GM19238 (cell line): Measurements from ENCODE around the gene ATP13A4.
"Not testable (repeated sequence)": the region's sequence is repeated elsewhere in the genome, so short reads cannot be mapped to it uniquely, and the experiment has no call there.

Experiments used
- DNase-seq: peaks from one replicate; pipeline ENCODE4 v3.0.0; 2011; ENCODE audit warnings: low spot score; ENCODE audit not compliant: insufficient read length

The ATP13A4 gene

DNA sequence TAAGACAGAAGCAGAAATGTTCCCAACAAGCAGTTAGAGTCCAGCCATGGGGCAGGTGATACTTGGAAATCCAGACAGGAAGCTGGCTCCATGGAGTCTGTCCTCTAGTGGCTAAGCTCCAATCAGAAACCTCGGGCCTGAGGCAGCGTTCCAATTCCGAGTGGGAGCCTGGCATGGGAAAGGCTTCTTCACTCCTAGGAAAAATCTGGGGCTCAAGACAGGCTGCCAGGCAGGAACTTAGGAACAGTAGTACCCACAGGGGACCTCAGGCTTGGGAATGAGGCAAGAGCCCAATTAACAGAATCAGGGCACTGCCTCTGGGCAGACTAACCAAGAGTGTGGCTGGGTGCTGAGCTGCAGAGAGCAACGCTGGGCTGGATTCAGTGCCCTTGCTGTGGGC lies 6.2 kb upstream of the ATP13A4 start:
- DNase-seq, result no peak

DNA sequence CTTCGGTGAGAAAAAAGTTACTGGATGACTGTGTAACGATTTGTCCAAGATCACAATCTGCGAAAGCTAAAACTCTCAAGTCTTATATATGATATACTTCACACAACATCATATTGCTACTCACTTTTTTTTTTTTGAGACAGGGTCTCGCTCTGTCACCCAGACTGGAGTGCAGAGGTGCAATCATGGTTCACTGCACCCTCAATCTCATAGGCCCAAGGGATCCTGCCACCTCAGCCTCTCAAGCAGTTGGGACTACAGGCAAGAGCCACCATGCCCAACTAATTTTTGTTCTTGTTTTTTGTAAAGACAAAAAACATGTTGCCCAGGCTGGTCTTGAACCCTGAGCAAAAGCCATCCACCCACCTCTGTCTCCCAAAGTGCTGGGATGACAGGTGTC lies 5.4 kb upstream of the ATP13A4 start:
- no peak for DNase-seq

DNA sequence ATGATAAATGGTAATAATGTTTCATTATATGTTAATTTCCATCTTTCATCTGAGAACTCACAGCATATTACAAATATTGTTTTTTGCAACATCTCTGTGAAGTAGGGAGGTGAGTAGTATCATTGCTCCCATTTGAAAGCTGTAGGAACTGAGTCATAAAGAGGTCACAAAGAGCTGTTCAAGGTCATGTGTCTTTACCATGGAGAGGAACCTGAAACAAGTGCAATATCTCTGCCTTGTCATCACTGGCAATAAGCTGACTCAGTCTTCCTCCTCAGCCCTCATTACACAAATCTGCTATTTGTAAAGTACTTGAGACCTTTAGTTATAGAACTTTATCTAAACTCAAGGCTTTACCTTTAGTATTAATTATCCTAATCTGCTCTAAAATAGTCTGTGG lies 4.4 kb upstream of the ATP13A4 start:
- no peak for DNase-seq

DNA sequence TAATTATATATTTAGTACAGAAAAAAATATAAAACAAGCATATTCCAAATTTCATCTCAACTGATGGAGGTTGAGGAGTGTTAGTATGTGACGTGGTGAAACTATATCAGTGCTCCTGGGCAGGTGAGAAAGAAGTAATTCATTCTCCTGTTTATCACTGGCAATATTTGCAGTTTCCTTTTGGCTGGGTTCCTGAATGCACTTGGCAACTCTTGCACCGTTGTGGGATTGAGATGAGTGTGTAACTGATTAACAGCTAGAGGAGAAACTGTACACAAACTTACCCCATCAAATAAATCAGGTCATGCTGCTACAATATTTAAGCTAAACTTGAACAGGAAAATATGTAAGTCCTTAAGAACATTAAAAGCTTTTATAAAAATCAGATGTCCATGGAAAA lies 2.1 kb upstream of the ATP13A4 start:
- DNase-seq, result no peak

DNA sequence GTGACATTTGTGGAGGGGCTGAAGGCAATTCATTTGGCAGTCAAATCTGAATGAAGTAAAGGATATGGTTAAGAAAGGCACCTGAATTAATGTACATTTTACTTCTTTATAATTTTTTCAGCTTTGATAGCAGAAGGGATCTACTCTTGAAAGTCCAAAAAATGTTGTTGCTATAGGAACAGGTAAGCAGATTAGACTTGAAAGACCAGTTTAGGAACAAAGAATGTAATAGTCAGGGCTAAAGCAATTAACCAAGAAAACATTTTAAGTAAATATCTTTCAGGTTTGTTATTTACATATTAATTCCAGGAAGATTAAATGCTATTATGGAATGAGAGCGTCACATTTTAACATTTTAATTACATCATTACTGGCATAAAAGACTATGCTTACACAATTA lies 1.1 kb downstream of the ATP13A4 start:
- no peak for DNase-seq

DNA sequence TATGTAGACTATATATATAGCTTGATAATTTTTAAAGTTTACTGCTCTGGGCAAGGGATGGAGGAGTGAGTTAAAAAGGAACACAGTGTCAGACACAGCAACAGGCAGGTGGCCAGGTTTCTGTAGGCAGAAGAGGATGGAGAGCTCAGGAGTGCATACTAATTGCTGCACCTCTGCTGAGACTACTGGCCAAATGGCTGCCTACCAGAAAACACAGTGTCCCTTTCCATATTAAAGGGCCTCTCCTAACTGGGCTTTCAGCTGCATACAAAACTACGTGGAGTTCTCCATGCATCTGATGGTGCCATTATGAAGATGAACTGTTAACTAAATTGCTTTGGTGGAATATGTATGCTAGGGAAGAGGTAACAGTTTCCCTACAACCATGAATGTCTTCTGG lies 1.8 kb downstream of the ATP13A4 start:
- DNase-seq, result no peak

DNA sequence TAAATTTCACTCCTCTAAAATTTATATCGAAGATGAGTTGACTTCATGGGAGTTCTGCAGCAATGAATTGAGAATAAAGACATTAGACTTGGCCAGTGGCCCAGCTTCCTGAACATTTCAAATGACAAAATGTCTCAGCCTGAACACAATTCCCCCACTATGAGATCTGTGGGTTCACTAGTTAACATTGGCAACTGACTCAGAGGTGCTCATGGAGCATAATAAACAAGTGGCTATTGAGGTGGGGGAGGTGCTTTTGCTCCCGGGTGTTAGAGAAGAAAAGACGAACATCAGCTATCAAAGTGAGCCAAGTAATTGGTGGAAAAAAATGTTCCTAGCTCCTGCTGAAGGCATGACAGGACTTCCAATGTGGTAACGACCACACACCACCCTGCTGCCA lies 6.3 kb downstream of the ATP13A4 start:
- no peak for DNase-seq

DNA sequence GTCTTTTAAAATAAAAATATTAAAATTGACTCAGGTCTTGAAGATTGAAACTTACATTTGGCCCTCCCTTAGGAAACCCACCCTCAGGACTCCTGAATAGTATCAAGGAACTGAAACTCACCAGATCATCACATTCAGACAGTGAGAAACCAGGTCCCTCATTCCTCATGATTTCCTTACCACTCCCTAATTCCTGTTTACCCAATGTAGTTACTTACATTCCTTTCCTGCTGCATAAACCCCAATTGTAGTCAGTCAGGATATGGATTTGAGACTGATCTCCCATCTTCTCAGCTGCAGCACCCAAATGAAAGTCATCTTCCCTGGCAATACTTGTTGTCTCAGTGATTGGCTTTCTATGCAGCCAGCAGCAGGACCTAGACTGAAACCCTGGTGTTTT lies 8.6 kb downstream of the ATP13A4 start:
- DNase-seq, result no peak

DNA sequence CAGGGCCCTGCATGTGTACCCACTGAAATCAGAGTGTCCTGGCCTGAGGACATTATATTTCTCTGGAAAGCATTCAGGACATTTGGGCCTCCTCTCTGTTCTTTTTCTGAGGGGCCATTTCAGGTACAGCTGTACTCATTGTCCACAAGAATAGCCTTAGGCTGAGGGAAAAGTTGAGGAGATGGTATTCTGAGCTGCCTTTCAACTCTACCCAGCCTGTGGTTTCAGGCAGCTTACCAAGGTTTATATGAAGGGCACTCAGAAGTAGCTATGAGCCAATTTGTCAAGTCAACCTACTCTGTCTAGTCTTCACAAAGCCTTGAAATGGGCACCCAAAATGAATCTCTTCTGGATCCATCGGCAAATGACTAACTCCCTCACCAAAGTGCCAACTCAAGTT lies 9.4 kb downstream of the ATP13A4 start:
- no peak for DNase-seq

DNA sequence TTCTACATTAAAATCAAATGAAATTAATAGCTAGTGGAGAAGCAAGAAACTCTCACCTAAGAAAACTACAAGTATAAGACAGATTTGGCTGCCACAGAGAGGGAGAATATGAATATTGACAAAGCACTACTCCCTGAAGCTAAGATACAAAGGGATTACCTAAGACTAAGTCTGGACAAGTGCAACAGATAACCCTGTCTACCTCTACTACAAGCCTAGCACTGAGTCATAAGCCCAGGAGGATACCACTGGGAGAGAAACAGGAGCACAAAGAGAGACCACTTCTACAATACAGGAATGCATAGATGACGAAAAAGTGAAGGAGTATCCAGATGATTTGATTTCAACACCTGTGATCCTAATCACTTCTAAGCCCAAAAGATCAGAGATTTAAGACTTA lies 10.4 kb downstream of the ATP13A4 start:
- no peak for DNase-seq

DNA sequence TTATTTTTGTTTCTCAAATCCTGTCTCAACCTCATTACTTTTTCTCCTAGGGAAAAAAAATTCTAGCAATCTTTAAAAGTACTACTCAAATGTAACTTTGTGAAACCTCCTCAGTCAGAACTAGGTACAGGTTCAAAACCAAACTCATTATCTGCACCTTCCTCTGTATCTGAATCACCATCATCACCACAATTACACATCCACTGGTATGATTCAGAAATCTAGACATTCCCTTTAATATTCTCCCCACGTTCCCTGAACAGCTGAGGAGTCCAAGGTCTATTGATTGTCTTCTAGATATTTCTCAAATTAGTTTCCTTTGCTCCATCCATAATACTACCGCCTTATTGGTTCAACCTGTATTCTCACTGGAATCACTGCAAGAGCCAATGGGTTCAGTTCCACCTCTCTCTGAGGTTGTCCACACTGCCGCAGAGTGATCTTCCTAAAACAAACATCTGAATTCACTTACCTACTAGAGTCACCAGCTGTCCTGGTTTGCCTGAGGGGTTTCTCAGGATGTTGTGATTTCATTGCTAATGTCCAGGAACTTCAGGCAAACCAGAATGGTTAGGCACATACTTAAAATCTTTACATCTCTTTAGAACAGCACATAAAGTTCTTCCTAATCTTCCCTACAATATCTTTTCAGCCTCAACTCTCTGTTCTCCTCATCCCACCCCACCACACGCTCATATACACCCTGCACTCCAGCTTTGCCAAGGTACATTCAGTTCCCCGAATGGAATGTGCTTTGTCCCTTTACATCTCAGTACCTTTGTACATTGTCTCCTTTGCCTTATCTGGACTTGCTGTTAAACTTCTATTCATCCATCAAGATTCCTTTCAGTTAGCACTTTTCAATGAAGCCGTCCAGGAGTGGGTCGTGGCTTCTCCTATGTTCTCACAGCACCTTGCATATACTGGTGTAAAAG lies 24.2 kb downstream of the ATP13A4 start:
- no peak for DNase-seq

DNA sequence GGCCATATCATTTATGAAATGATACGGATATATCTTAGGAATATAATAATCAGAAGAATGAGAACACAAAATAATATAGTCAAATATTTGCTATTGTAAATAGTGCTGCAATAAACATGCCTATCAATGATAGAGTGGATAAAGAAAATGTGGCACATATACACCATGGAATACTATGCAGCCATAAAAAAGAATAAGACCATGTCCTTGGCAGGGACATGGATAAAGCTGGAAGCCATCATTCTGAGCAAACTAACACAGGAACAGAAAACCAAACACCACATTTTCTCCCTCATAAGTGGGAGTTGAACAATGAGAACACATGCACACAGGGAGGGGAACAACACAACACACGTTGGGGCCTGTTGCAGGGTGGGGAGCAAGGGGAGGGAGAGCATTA lies 28.6 kb downstream of the ATP13A4 start:
- not testable (repeated sequence) for DNase-seq

DNA sequence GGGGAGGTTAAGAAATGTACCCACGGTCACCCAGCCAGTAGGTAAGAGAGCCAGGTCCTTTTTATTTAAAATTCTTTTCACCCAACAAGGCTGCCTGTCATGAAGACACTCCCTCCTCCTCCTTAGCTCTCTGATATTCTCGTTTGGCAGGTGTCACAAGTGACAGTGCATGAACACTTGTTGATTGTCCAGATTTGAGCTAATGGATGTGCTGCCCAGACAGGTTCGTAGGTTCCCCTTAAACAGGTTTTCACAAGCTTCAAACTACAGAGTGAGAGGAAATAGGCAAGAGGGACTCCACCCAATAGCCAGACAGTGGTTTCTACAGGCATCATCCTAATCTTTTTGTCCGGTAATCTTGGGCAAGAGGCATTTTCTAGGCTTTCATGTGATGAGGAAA lies 32.2 kb downstream of the ATP13A4 start:
- no peak for DNase-seq

DNA sequence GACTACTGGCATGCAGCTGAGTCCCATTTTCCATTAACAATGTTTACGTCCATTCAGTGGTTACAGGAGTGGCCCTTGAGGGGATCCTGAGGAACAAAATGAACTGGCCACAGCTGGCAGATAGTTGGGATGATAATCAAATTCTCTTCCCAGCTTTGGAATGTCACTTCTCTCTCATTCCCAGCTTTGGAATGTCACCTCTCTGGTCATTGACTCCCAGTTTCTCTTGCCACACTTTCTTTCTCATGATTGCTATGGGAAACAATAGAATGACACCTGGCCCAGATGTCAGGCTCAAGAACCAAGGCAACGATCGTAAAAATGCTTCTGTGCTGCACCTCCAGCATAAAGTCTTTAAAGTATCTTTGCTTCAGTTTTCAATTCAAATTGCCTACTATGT lies 34.0 kb downstream of the ATP13A4 start:
- DNase-seq, result no peak

DNA sequence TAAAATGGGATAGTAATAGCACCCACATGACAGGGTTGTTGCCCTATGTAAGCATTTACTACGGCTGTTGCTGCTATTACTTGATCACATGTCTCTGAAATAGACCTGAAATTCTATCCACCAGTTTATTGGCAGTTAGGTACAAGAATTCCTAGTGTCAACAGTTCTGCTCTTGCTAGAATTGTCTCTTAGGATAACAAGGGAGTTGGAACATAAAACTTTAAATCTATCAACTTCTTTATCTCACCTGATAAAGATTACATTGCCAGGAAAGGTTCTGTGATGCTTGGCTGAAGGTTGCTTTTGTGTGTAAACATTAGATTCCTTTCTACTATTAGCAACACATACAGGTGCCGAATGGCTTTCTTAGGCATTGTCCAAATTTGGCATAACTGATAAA lies 38.7 kb downstream of the ATP13A4 start:
- no peak for DNase-seq

DNA sequence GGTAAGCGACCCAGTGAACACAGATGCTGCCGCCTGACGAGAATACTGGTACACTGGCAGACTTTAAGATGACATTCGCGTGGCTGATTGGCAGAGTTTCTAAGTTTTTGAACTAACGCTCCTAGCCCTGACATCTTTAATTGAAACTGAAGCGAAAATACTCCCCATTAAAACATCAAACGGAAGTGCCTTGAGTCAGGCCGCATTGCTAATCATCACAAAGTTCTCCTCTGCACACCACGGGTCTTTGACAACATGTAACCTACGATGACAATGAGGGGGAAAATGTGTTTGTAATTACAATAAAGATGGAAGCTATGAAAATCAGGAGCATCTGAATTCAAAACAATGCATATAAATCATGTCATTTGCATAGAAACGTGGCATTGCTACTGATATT lies 44.5 kb downstream of the ATP13A4 start:
- DNase-seq, result no peak

DNA sequence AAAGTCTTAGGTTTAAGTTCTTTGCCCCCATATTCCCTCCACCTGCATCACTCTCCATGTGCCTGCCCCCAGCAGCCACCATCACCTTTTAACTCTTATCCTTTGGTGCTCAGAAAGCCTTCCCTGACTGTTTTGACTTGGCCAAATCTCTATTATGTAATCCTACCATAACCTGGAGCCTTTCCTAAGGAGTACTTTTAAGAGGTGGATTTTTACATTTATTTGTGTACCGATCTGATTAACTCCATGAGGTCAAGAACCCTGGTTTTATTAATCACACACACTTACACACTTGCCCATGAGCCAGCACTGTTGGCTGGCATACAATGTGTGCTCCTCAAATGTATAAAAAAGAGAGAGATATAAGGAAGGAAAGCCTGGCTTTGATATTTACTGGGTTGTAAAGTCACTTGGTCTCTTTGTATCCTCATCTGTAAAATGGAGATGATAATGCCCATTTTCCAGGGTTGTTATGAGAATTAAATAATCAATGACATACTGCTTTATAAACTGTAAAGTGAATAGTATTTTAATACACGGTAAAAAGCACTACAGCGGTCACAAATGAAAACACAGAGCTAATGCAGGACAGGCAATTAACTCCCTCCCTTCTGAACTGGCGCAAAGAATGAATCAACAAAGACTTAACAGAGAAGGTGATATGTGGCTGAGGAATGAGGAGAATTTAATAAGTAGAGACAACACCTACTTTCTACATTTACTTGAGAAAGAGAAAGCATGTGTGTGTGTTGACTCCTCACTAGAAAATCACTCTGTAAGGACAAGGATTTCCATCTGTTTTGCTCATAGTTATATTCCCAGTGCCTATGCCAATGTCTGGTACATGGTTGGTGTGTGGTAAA lies 45.4 kb downstream of the ATP13A4 start:
- no peak for DNase-seq

DNA sequence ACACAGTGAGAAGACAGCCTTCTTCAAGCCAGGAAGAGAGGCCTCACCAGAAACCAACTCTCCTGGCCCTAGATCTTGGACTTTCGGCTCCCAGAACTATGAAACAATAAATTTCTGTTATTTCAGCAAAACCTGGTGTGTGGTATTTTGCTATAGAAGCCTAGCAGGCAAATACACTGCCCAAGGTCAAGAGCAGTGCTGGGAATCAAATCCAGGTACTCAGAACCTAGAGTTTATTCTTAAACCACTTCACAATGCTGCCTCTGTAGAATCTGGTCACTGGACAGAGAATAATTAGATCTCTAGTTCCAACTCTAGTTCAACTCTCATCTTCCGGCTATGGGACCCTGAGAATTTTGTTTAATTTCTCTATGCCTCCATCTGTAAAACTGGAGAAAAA lies 46.6 kb downstream of the ATP13A4 start:
- no peak for DNase-seq

DNA sequence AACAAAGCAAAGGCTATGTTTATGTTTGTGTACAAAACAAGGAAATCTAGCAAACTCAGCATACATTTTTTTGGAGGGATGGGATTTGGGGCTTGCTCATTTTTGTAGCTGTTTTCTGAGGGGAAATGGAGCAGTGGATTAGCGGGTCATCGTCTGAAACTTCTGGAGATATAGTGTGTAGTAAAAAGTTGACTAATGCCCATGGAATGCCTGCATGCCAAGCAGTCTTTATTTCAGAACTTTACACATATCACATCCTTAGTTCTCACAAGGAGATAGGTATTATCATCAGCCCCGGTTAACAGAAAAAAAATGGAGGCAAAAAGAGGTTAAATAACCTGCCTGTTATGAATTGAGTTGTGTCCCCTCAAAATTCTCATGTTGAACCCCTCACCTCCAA lies 47.1 kb downstream of the ATP13A4 start:
- no peak for DNase-seq

DNA sequence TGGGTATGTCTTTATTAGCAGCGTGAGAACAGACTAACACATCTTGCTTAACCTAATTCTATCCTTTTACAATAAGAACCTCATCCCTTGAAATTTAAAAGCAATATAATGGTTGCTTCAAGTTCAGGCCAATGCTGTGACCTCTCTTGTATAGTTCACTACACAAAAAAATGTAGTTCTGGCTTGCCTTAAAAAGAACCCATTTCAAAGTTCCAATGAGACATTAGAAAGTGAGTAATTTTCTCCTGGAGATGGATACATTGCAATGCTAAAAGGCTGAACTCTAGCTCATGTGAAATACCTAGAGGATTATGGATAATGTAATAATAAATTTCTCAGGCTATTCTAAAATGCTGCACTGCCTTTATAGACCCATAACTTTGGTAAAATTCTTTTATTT lies 47.8 kb downstream of the ATP13A4 start:
- no peak for DNase-seq

DNA sequence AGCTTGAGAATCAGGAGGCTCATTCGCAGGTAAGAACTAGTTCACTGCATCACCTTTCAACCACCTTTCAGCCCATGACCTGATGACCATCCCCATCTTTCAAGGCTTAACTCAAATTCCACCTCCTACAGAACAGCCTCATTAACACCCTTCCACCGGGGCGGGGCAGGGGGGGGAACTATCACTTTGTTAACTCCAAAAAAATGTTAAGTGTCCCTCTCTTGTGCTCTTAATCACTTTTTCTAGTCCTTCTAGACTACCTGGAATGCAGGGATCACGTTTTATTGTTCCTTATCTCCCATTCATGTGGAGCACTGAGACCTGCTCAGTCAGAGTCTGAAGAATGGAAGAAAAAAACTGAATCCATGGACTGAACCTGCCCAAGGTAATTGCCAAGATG lies 51.8 kb downstream of the ATP13A4 start:
- no peak for DNase-seq

DNA sequence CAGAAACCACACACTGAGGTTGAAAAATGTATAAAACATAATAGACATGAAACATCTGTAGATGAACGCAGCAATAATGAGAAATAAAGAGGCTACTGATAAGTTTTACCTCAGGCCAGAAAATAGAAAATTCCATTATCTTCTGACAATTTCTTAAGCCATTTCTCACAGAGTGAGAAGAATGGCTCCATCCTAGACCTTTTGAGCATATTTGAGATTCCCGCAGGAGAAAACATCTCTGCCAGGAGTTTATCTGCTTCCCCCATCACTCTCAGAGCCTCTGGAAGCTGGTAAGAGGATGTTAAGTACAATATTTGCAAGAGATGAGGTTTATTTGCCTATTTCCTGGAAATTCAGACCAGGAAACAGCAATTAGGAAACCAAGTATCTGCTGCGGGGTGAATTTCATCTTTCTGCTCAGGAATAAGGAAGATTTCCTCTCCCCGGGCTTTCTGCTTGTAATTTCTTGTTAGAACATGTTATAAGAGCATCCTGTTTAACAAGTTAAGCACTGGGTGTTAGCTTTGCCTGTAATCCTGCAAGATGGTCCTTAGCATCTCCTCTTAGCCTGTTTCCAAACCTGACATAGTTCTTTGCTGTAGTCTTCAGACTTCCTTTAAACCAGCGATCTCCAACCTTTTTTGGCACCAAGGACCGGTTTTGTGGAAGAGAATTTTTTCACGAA lies 54.8 kb downstream of the ATP13A4 start:
- DNase-seq, result no peak
